ENCODE results near the gene TMEM239.

TMEM239 gene

GRCh38 chr20:2834401-2835110 is 18.4 kb downstream of the TMEM239 start:
- H3K4me3 ChIP-seq (ENCODE audit: low read depth in 1 of 5, low read length in 5 of 5), result no peak overlapping the region
- no peak overlapping the region for H3K9ac ChIP-seq (ENCODE audit: low read length in 5 of 5)
- H3K4me1 ChIP-seq (ENCODE audit: control insufficient read depth in 5 of 5, insufficient read depth in 5 of 5, low read length in 5 of 5), result peaks cover 0 to 6% (median 2%) of the 10 kb centered on the region in 5 donors
- H3K36me3 ChIP-seq (ENCODE audit: control insufficient read depth in 5 of 5, insufficient read depth in 5 of 5, low read length in 5 of 5), result peaks cover 0 to 26% (median 13%) of the 10 kb centered on the region in 5 donors
- H3K27me3 ChIP-seq (ENCODE audit: control insufficient read depth in 5 of 5, insufficient read depth in 4 of 5, low read length in 5 of 5), result no peaks in the 10 kb centered on the region
- H3K9me3 ChIP-seq (ENCODE audit: control insufficient read depth in 5 of 5, low read length in 5 of 5), result no peaks in the 10 kb centered on the region
- H3K27ac ChIP-seq (ENCODE audit: low read depth, low read length), result no peak overlapping the region

- Histone ChIP-seq H3K9me3 (ENCODE audit: control insufficient read depth in 5 of 5, low read length in 5 of 5) (no peaks in the 10 kb centered on the region), H3K4me1 (ENCODE audit: control insufficient read depth in 5 of 5, insufficient read depth in 5 of 5, low read length in 5 of 5) (peaks cover 0 to 14% (median 8%) of the 10 kb centered on the region in 5 donors), H3K36me3 (ENCODE audit: control insufficient read depth in 5 of 5, insufficient read depth in 5 of 5, low read length in 5 of 5) (peaks cover 0 to 26% (median 13%) of the 10 kb centered on the region in 5 donors), H3K4me3 (ENCODE audit: low read depth in 1 of 5, low read length in 5 of 5) (no peak overlapping the region), H3K27ac (ENCODE audit: low read depth, low read length) (no peak overlapping the region), H3K27me3 (ENCODE audit: control insufficient read depth in 5 of 5, insufficient read depth in 4 of 5, low read length in 5 of 5) (no peaks in the 10 kb centered on the region), H3K9ac (ENCODE audit: low read length in 5 of 5) (no peak overlapping the region)
These were observed 19.2 kb downstream of the TMEM239 start for GRCh38 chr20:2835331-2835796.

- Histone ChIP-seq H3K9ac (ENCODE audit: low read length in 5 of 5) (no peak overlapping the region), H3K4me1 (ENCODE audit: control insufficient read depth in 5 of 5, insufficient read depth in 5 of 5, low read length in 5 of 5) (peaks cover 0 to 17% (median 9%) of the 10 kb centered on the region in 5 donors), H3K4me3 (ENCODE audit: low read depth in 1 of 5, low read length in 5 of 5) (no peak overlapping the region), H3K27ac (ENCODE audit: low read depth, low read length) (no peak overlapping the region), H3K36me3 (ENCODE audit: control insufficient read depth in 5 of 5, insufficient read depth in 5 of 5, low read length in 5 of 5) (peaks cover 0 to 26% (median 13%) of the 10 kb centered on the region in 5 donors), H3K27me3 (ENCODE audit: control insufficient read depth in 5 of 5, insufficient read depth in 4 of 5, low read length in 5 of 5) (no peaks in the 10 kb centered on the region), H3K9me3 (ENCODE audit: control insufficient read depth in 5 of 5, low read length in 5 of 5) (no peaks in the 10 kb centered on the region)
These were observed 19.9 kb downstream of the TMEM239 start for GRCh38 chr20:2836035-2836434.

GRCh38 chr20:2837221-2837960 is 21.2 kb downstream of the TMEM239 start:
- H3K27ac ChIP-seq (ENCODE audit: low read depth, low read length), result no peak overlapping the region
- no peaks in the 10 kb centered on the region for H3K9me3 ChIP-seq (ENCODE audit: control insufficient read depth in 5 of 5, low read length in 5 of 5)
- H3K27me3 ChIP-seq (ENCODE audit: control insufficient read depth in 5 of 5, insufficient read depth in 4 of 5, low read length in 5 of 5), result no peaks in the 10 kb centered on the region
- no peak overlapping the region for H3K9ac ChIP-seq (ENCODE audit: low read length in 5 of 5)
- peaks cover 3 to 25% (median 18%) of the 10 kb centered on the region in 5 donors for H3K4me1 ChIP-seq (ENCODE audit: control insufficient read depth in 5 of 5, insufficient read depth in 5 of 5, low read length in 5 of 5)
- peaks cover 0 to 26% (median 13%) of the 10 kb centered on the region in 5 donors for H3K36me3 ChIP-seq (ENCODE audit: control insufficient read depth in 5 of 5, insufficient read depth in 5 of 5, low read length in 5 of 5)
- H3K4me3 ChIP-seq (ENCODE audit: low read depth in 1 of 5, low read length in 5 of 5), result no peak overlapping the region

GRCh38 chr20:2838170-2838797 is 22.1 kb downstream of the TMEM239 start:
- Histone ChIP-seq H3K4me1 (ENCODE audit: control insufficient read depth in 5 of 5, insufficient read depth in 5 of 5, low read length in 5 of 5) (peaks cover 3 to 25% (median 18%) of the 10 kb centered on the region in 5 donors), H3K27me3 (ENCODE audit: control insufficient read depth in 5 of 5, insufficient read depth in 4 of 5, low read length in 5 of 5) (no peaks in the 10 kb centered on the region), H3K27ac (ENCODE audit: low read depth, low read length) (no peak overlapping the region), H3K36me3 (ENCODE audit: control insufficient read depth in 5 of 5, insufficient read depth in 5 of 5, low read length in 5 of 5) (peaks cover 0 to 26% (median 13%) of the 10 kb centered on the region in 5 donors), H3K9ac (ENCODE audit: low read length in 5 of 5) (no peak overlapping the region), H3K9me3 (ENCODE audit: control insufficient read depth in 5 of 5, low read length in 5 of 5) (no peaks in the 10 kb centered on the region), H3K4me3 (ENCODE audit: low read depth in 1 of 5, low read length in 5 of 5) (no peak overlapping the region)

- no peaks in the 10 kb centered on the region for H3K27me3 ChIP-seq (ENCODE audit: control insufficient read depth in 5 of 5, insufficient read depth in 4 of 5, low read length in 5 of 5)
- H3K9ac ChIP-seq (ENCODE audit: low read length in 5 of 5), result no peak overlapping the region
- H3K9me3 ChIP-seq (ENCODE audit: control insufficient read depth in 5 of 5, low read length in 5 of 5), result no peaks in the 10 kb centered on the region
- H3K4me3 ChIP-seq (ENCODE audit: low read depth in 1 of 5, low read length in 5 of 5), result peak overlapping the region in 2 of 5 donors; percentile 83 to 88
- no peak overlapping the region for H3K27ac ChIP-seq (ENCODE audit: low read depth, low read length)
- H3K36me3 ChIP-seq (ENCODE audit: control insufficient read depth in 5 of 5, insufficient read depth in 5 of 5, low read length in 5 of 5), result peaks cover 0 to 26% (median 13%) of the 10 kb centered on the region in 5 donors
- H3K4me1 ChIP-seq (ENCODE audit: control insufficient read depth in 5 of 5, insufficient read depth in 5 of 5, low read length in 5 of 5), result peaks cover 3 to 25% (median 18%) of the 10 kb centered on the region in 5 donors
These were observed 22.9 kb downstream of the TMEM239 start for GRCh38 chr20:2838847-2839671.

GRCh38 chr20:2839732-2840137 is 23.6 kb downstream of the TMEM239 start:
- Histone ChIP-seq H3K4me1 (ENCODE audit: control insufficient read depth in 5 of 5, insufficient read depth in 5 of 5, low read length in 5 of 5) (peaks cover 3 to 25% (median 18%) of the 10 kb centered on the region in 5 donors), H3K9ac (ENCODE audit: low read length in 5 of 5) (peak overlapping the region in 3 of 5 donors; percentile 79 to 92 (median 88)), H3K27ac (ENCODE audit: low read depth, low read length) (peak overlapping the region; percentile 77), H3K9me3 (ENCODE audit: control insufficient read depth in 5 of 5, low read length in 5 of 5) (no peaks in the 10 kb centered on the region), H3K27me3 (ENCODE audit: control insufficient read depth in 5 of 5, insufficient read depth in 4 of 5, low read length in 5 of 5) (no peaks in the 10 kb centered on the region), H3K4me3 (ENCODE audit: low read depth in 1 of 5, low read length in 5 of 5) (peak overlapping the region in 4 of 5 donors; percentile 72 to 91 (median 86)), H3K36me3 (ENCODE audit: control insufficient read depth in 5 of 5, insufficient read depth in 5 of 5, low read length in 5 of 5) (peaks cover 4 to 26% (median 13%) of the 10 kb centered on the region in 5 donors)

GRCh38 chr20:2840138-2840966 is 24.2 kb downstream of the TMEM239 start, which contains the start of the genes PCED1A and VPS16:
TSS of gene PCED1A (minus strand) at chr20:2840655. CDS start at chr20:2839912, 743 bp downstream.
TSS of gene VPS16 (plus strand) at chr20:2840745. CDS start at chr20:2840775, 30 bp downstream.
- peak within 1 kb of the TSS; percentile 77 for H3K27ac ChIP-seq (ENCODE audit: low read depth, low read length)
- H3K4me3 ChIP-seq (ENCODE audit: low read depth in 1 of 5, low read length in 5 of 5), result peak within 1 kb of the TSS; percentile 72 to 91 (median 83)
- H3K4me1 ChIP-seq (ENCODE audit: control insufficient read depth in 5 of 5, insufficient read depth in 5 of 5, low read length in 5 of 5), result peaks cover 3 to 25% (median 18%) of the 10 kb centered on the region in 5 donors
- H3K36me3 ChIP-seq (ENCODE audit: control insufficient read depth in 5 of 5, insufficient read depth in 5 of 5, low read length in 5 of 5), result peaks cover 4 to 23% (median 11%) of the 10 kb centered on the region in 5 donors
- no peaks in the 10 kb centered on the region for H3K27me3 ChIP-seq (ENCODE audit: control insufficient read depth in 5 of 5, insufficient read depth in 4 of 5, low read length in 5 of 5)
- H3K9ac ChIP-seq (ENCODE audit: low read length in 5 of 5), result peak within 1 kb of the TSS; percentile 79 to 93 (median 88)
- no peaks in the 10 kb centered on the region for H3K9me3 ChIP-seq (ENCODE audit: control insufficient read depth in 5 of 5, low read length in 5 of 5)

Measured in subcutaneous abdominal adipose tissue (tissue), 5 donors.